Prostate gland (tissue), 2 donors: ENCODE data around the gene FNDC3B. TPM values are rescaled to one million over a fixed set of nuclear protein-coding genes. Genes with fewer than 3 reads are reported as not detected.

Experiments used
- DNase-seq: peaks from one replicate; pipeline ENCODE4 v3.0.0-alpha.2; 2019; ENCODE audit warnings: low spot score
- H3K27ac ChIP-seq, 2 donors: fragments of 200-600 bp; sonication (generic); 2 replicates each; pipeline ENCODE4 v1.5.1; 2017 to 2019
- H3K27me3 ChIP-seq: fragments of 200-600 bp; sonication (generic); replicated peaks from 2 replicates; pipeline ENCODE4 v1.5.1; 2019; ENCODE audit not compliant: insufficient read depth
- H3K36me3 ChIP-seq, 2 donors: fragments of 200-600 bp; sonication (generic); 1 replicate in 1 of 2; 2 replicates in 1 of 2; pipeline versions ENCODE4 v1.5.1 to v1.8.1; 2017 to 2019
- H3K4me1 ChIP-seq: fragments of 200-600 bp; sonication (generic); replicated peaks from 2 replicates; pipeline ENCODE4 v1.5.1; 2019
- H3K4me3 ChIP-seq, 2 donors: fragments of 200-600 bp; sonication (generic); 2 replicates each; pipeline ENCODE4 v1.5.1; 2017 to 2019
- H3K9me3 ChIP-seq: fragments of 200-600 bp; sonication (generic); 2 replicates; pipeline ENCODE4 v1.5.1; 2017
- POLR2A ChIP-seq: fragments of 450-650 bp; IDR thresholded peaks from one replicate; pipeline ENCODE4 v1.6.1; 2016; ENCODE audit warnings: antibody characterized with exemption, mild to moderate bottlenecking
- POLR2AphosphoS5 ChIP-seq: sonication (generic); formaldehyde crosslinking; IDR thresholded peaks from one replicate; pipeline ENCODE4 v1.6.1; 2017; ENCODE audit warnings: antibody characterized with exemption
- WGBS: methylation state at CpG from one replicate; pipeline ENCODE4 v1.1.5; 2018; 5-methylcytosine and 5-hydroxymethylcytosine counted together
- intact Hi-C: fragments of 100-400 bp; cut with DNase I; formaldehyde crosslinking; loops from one replicate; pipeline ENCODE4 v1.14.2; 2022
- total RNA-seq, 2 donors: library from RNA; depleted of rRNA; stranded (reverse); fragments of >200 nt; gene quantifications; one replicate each; pipeline ENCODE4 v1.1.0, GENCODE V29; 2016
- TF ChIP-seq, protein P1 (sequence below), 4 experiments: fragments of 200-600 bp in 2 of 4; fragments of 450-650 bp in 2 of 4; sonication (generic) in 2 of 4; IDR thresholded peaks; 1 replicate in 3 of 4; 2 replicates in 1 of 4; pipeline ENCODE4 v1.5.1; 2016 to 2019; ENCODE audit warnings: antibody characterized with exemption in 4 of 4, mild to moderate bottlenecking in 2 of 4, moderate library complexity in 2 of 4

The FNDC3B gene
- total RNA-seq, 2 donors from 2014 or later: 35.9 to 62.4 TPM

DNA sequence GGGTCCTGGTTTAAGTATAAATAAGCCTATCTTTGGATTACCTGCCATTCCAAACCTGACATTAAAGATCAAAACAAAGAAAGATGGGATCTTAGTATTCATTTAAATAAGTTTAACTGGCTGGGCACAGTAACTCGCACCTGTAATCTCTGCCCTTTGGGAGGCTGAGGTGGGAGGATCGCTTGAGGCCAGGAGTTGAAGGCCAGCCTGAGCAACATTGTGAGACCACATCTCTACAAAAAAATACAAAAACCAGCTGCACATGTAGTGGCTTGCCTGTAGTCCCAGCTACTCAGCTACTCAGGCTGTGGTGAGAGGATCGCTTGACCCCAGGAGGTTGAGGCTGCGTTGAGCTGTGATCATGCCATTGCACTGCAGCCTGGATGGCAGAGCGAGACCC lies 176.9 kb downstream of the FNDC3B start:
- no peaks in the 10 kb centered on the region for H3K9me3 ChIP-seq
- intact Hi-C loops: no loop called here
- H3K27ac ChIP-seq: no peak overlapping the region
- no peak overlapping the region for H3K4me3 ChIP-seq
- WGBS: 99% methylated on average over 5 of the region's 5 CpGs
- H3K4me1 ChIP-seq: peaks cover 6% of the 10 kb centered on the region
- no peak for DNase-seq
- TF ChIP-seq POLR2A: no peak
- TF ChIP-seq POLR2AphosphoS5: no peak
- TF ChIP-seq, protein P1, sequence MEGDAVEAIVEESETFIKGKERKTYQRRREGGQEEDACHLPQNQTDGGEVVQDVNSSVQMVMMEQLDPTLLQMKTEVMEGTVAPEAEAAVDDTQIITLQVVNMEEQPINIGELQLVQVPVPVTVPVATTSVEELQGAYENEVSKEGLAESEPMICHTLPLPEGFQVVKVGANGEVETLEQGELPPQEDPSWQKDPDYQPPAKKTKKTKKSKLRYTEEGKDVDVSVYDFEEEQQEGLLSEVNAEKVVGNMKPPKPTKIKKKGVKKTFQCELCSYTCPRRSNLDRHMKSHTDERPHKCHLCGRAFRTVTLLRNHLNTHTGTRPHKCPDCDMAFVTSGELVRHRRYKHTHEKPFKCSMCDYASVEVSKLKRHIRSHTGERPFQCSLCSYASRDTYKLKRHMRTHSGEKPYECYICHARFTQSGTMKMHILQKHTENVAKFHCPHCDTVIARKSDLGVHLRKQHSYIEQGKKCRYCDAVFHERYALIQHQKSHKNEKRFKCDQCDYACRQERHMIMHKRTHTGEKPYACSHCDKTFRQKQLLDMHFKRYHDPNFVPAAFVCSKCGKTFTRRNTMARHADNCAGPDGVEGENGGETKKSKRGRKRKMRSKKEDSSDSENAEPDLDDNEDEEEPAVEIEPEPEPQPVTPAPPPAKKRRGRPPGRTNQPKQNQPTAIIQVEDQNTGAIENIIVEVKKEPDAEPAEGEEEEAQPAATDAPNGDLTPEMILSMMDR (IDR thresholded peaks at IDR 0.05): no peak
- H3K27me3 ChIP-seq: no peaks in the 10 kb centered on the region
- H3K36me3 ChIP-seq: no peaks in the 10 kb centered on the region

DNA sequence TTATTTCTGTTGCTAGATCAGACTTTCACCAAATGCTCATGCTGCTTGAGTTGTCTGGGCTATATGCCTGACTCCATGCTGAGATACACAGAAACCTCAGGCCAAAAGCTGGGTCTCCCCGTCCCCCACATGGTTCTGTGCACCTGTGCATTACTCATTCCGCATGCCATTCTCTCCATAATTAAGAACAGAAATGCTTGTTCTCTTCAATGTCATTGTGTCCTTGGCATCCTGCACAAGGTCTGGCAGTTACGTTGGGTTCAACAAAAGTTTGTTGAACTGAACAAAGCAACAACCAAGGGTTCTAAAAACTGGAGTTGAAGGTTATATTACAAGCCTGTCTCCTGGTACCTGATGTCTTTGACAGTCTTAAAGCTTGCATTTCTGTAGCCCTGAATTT lies 177.5 kb downstream of the FNDC3B start:
- H3K27ac ChIP-seq: no peak overlapping the region
- H3K36me3 ChIP-seq: no peaks in the 10 kb centered on the region
- H3K9me3 ChIP-seq: no peaks in the 10 kb centered on the region
- no peak for TF ChIP-seq POLR2AphosphoS5
- TF ChIP-seq, protein P1 (IDR thresholded peaks at IDR 0.05): no peak
- no peak for TF ChIP-seq POLR2A
- no peak overlapping the region for H3K4me3 ChIP-seq
- H3K27me3 ChIP-seq: no peaks in the 10 kb centered on the region
- no peak for DNase-seq
- intact Hi-C loops: no loop called here
- peaks cover 6% of the 10 kb centered on the region for H3K4me1 ChIP-seq
- WGBS: 75% methylated on average over 3 of the region's 3 CpGs

DNA sequence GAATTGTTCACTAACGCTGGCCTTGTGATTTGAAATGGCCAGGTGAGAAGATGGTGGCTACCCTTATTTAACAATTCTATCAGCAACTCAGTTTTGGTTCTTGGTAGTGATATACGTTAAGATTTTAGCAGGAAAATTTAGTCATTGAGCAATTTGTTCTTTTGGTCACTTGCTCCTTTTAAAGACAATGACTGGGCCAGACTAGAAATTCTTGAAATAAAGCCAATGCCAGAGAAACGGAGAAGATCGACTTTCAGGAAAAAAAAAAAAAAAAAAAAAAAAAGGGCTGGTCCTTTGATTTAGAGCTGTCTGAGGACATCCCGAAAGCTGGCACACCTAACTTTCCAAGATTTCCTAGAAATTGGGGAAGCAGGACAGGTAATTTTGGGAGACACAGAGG lies 178.5 kb downstream of the FNDC3B start:
- Histone ChIP-seq H3K4me1 (peaks cover 6% of the 10 kb centered on the region), H3K9me3 (no peaks in the 10 kb centered on the region), H3K27me3 (no peaks in the 10 kb centered on the region), H3K36me3 (no peaks in the 10 kb centered on the region), H3K27ac (no peak overlapping the region), H3K4me3 (no peak overlapping the region)
- WGBS: 24% methylated on average over 5 of the region's 5 CpGs
- TF ChIP-seq POLR2A (no peak), POLR2AphosphoS5 (no peak)
- TF ChIP-seq, protein P1 (IDR thresholded peaks at IDR 0.05): no peak
- intact Hi-C loops: no loop called here
- no peak for DNase-seq

DNA sequence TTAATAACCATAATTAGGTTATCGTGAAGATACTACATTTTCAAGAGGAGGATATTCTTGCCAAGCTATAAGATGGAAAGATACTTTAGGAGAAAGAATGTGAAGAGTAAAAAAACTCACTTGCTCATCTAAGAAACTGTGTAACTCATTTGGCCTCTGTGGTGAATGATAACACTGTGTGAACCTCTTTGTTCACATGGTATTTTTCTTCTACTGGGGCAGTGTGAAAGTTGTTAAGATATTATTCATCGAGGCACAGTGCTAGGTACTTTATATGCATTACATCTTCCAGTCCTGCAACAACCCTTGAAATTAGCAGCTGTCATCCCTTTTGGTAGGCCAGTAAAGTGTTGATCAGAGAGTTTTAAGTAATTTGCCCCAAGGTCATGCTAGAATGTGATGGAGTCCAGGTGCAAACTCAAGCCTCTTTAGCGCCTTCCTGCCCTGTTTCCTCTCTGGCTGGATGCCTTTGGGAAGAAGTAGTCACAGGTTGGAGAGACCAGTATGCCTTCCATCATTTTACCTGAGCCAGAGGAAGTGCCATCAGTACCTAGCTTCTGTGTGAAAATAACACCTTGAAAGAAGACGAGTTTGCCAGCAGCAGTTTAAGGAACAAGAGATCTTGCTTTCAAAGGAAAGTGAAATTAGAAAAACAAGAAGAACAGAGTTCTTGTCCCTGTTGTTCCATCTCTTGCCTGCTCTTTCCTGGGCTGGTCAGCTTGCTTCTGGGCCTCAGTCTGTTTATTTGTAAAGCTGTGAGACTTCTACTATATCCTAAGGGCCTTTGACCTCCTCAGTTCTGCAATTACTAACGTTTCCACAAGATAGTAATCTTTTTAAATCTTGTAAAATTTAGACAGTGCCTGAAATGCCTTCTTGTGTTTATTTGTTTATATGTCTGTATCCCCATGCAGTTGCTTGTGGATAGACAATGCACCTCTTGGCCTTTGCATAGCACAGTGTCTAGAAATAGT lies 179.3 kb downstream of the FNDC3B start:
- intact Hi-C loops: no loop called here
- Histone ChIP-seq H3K27me3 (no peaks in the 10 kb centered on the region), H3K9me3 (no peaks in the 10 kb centered on the region), H3K27ac (no peak overlapping the region), H3K4me3 (no peak overlapping the region), H3K4me1 (peaks cover 6% of the 10 kb centered on the region), H3K36me3 (no peaks in the 10 kb centered on the region)
- TF ChIP-seq POLR2A (no peak), POLR2AphosphoS5 (no peak)
- TF ChIP-seq, protein P1 (IDR thresholded peaks at IDR 0.05): no peak
- DNase-seq: no peak
- 43% methylated on average over 5 of the region's 5 CpGs for WGBS

DNA sequence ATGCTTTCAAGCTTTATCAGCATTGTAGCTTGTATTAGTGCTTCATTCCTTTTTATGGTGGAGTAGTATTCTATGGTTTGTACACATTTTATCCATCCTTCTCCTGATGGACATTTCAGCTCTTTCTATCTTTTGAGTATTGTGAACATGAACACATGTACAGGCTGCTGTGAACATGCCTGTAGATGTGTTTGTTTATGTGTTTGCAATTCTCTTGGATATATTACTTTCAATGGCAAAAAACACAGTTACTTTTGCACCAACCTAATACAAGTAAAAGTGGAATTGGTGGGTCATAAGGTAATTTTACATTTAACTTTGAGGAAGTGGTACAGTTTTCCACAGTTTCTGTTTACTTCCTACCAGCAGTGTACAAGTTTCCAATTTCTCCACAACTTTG lies 180.4 kb downstream of the FNDC3B start:
- H3K4me3 ChIP-seq: no peak overlapping the region
- H3K27ac ChIP-seq: no peak overlapping the region
- H3K36me3 ChIP-seq: no peaks in the 10 kb centered on the region
- TF ChIP-seq POLR2AphosphoS5: no peak
- TF ChIP-seq, protein P1 (IDR thresholded peaks at IDR 0.05): no peak
- no peak for TF ChIP-seq POLR2A
- no peak for DNase-seq
- H3K27me3 ChIP-seq: no peaks in the 10 kb centered on the region
- intact Hi-C loops: no loop called here
- peaks cover 6% of the 10 kb centered on the region for H3K4me1 ChIP-seq
- H3K9me3 ChIP-seq: no peaks in the 10 kb centered on the region
